ENCODE results near the gene BORCS8.

The BORCS8 gene

DNA sequence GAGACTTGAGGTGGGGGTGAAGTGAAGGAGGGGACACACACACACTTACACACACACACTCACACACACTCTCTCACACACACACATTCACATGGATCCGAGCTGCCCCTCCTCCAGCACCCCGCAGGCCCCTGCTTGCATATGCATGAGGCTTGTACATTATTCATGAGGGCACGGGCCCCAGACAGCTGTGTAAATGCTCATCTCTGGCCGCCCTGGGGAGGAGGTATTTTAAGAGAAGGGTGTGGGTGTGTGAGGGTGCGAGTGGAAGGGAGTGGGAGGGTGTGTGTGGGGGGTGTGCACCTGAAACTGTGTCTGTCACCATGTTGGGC lies 22.2 kb upstream of the BORCS8 start:
- in situ Hi-C loops (cut with MboI; ENCODE audit: low sequenced_read_pairs), result no loop called here

DNA sequence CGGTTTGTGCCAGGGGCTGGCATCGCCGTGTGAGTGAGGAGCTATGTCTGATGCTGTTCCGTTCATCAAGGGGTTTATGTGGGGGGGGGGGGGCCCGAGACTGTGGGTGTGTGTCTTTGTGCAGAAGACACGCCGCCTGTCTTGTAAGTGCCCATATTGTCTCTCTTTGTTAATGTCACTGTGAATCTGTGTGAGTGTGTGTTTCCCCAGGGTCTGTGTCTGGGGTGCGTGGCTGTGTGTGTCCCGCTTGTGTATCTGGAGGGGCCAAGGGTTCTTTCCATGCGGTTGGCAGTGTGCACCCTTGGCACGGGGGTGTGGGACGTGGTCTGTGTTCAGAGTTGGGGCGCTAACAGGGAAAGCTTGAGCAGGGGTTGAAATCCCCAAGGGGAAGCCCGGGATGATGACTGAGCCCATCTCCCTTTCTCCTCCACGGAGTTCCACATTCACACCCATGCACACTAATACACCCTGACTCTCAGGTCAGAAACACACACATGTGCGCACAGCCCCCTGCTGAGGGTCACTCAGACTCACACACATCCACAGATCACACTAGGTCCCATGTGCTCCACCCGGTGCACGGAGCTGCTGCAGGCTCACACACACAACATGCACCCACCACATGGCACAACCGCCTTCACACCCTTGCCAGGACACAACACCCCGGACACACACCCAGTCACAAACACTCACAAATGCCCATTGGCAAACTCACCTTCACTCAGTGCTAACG lies 21.6 kb upstream of the BORCS8 start:
- in situ Hi-C loops (cut with MboI; ENCODE audit: low sequenced_read_pairs), result no loop called here

DNA sequence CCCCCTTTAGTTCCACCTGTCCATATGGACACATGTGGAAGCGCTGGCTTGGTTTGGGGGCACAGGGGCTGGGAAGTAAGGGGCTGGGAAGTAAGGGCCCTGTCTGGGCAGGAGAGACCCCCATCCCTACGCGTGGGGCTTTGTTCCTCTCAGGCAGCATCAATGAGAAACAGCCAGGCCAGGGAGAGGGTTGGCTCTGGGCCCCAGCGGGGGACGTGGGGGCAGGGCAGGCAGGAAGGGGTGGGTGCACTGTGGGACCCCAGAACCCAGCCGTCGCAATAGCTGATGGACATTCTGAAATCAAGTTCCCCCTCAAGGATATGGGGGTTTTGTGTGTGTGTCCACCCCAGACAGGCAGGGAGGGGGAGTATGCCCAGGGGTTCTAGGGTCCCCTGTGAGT lies 21.0 kb upstream of the BORCS8 start:
- in situ Hi-C loops (cut with MboI; ENCODE audit: low sequenced_read_pairs), result no loop called here

DNA sequence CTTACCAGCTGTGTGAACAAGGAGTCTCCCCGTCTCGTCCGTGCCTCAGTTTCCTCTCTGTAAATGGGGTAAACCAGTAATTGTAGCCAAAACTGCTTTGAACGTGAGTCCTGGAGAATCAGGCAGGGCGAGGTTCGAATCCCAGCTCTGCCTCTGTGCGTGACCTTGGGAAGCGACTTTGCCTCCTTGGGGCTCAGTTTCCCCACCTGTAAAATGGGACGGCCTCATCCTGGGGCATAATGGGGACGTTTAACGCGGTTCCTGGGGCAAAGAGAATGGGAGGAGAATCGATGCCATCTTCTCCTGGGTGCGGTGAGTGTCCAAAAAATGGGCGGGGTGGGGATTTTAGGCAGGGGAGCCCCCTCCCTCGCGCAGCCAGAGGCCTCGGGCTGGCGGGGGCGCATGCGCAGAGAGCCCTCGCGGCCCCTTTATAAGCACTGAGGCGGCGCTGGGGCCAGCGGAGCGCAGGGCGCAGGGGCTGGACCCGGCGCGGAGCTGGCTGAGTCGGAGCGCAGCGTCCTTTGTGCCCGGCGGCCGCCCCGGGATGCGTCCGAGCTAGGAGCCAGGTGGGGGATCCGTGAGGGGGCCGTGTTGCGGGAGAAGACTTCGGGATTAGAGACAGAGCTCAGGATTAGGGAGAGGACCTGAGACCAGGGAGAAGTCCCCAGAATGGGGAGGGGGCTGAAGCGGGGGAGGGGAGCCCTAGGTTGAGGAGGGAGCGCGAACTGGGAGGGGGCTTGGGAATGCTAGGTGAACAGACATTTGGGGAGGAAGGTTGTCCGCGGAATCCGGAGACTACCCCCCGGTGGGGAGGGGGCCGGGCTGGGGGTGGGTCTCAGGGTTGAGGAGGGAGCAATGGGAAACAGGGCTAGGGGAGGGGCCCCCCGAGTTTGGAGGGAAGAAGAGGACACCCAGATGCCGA lies 19.8 kb upstream of the BORCS8 start, which contains the start of gene NCAN:
TSS of gene NCAN (plus strand) at position 460 of the 922 bp plus-strand sequence. CDS start 4,996 bp downstream, outside the sequence.
- in situ Hi-C loops (cut with MboI; ENCODE audit: low sequenced_read_pairs), result no loop called here

DNA sequence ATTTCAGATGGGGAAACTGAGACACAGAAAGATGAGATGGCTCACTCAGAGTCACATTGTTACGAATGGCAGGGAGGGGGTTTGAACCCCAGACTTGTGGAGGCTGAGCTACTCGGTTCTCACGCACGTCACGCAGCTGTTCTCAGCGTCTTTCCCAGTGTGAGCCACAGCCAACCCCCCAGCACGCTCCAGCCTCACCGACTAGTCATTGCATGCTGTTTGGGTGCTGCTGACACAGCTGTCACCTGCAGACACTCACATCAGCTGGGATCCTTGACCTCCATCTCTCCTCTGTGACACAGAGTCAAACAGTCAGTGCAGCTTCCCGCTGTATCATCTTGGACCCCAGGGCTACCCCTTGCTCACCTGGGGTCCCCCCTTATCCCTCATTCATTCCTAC lies 17.4 kb upstream of the BORCS8 start:
- in situ Hi-C loops (cut with MboI; ENCODE audit: low sequenced_read_pairs), result no loop called here

DNA sequence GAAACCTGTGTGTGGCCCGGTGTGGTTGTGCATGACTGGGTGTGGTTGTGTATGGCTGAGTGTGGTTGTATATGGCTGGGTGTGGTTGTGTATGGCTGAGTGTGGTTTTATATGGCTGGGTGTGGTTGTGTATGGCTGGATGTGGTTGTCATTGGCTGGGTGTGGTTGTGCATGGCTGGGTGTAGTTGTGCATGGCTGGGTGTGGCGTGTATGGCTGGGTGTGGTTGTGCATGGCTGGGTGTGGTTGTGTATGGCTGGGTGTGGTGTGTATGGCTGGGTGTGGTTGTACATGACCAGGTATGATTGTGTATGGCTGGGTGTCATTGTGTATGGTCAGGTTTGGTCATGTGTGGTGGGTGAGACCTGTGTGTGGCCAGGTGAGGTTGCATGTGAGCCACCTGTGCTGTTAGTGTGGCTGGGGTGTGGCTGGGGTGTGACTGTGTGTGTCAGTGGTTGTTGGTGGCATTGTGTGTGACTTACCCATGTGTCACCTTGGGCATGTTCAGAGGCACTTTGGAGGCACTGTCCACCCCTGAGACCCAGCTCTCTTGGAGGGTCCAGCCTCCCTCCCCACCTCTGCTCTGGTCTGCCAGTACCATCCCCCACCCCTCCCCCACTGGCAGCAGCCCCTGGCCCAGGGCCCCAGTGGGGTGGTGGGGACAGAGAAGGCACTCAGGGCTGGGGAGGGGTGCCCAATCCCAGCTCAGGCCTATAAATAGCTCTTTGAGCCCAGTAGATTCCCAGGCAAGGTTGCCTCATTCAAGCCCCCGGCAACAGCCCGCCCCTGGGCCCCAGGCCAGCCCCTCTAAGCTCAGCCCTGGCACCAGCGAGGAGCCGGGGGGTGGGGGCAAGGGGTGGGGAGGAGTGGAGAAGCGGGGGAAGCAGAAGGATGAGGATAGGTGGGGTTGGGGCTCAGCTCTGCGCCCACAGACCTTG lies 16.0 kb upstream of the BORCS8 start:
- in situ Hi-C loops (cut with MboI; ENCODE audit: low sequenced_read_pairs), result no loop called here

DNA sequence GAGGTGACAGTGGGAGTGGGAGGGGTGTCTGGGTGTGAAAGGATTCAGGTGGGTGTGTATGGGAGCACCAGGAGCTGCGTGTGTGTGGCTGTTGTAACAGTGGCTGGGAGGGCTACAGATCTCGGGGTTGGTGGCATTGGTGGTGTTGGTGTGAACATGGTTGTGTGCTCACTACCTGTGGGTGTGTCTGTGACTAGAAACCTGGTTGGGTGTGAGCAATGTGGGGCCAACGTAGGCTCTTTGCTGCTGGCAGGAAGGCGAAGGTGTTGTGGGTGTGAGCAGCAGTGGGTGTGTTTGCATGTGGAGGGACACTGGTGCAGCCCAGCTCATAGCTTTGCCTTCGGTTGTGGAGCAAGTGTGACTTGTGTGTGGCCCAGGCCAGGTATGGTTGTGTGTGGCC lies 15.0 kb upstream of the BORCS8 start:
- in situ Hi-C loops (cut with MboI; ENCODE audit: low sequenced_read_pairs), result no loop called here

DNA sequence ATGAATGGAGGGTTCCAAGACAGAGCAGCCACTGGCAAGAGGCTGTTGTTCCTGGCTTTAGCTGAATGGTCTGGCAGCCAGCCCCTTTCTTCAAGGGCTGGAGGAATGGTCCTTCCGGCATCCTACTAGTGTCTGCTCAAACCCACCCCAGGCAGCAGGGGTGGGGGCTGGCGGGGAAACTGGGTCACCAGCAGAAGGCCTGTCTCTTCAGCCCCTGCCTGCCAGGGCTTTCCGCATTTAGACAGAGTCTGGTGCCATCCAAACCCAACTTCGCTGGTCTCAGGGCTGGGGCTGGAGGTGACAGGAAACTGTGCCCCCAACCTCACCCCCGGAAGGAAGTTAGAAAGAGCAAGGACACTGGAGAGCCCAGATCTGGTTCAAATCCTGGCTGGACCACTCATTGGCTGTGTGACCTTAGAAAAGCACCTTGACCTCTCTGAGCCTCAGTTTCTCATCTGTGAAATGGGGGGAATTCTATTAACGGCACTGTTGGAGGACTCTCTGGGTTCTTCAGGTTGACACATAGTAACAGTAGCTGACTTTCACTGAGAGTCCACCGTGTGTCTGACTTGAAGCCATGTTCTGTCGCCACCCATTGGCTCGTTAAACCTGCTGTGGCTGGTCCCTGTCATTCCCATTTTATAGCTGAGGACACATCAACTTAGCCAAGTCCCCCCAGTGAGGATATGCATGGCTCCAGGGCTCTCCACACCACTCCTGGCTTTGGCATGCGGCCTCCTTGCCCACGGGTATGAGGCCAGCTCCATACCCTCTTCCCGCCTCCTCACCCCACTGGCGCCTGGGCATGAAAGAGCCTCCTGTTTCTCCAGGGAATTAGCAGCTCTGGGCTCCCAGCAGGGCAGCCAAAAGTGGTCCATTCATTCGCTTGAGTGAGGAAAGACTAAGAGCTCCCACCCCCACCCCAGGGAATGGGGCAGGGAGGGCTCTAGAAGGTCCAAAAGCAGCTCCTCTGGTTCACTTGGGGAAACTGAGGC lies 13.8 kb upstream of the BORCS8 start:
- in situ Hi-C loops (cut with MboI; ENCODE audit: low sequenced_read_pairs), result no loop called here

DNA sequence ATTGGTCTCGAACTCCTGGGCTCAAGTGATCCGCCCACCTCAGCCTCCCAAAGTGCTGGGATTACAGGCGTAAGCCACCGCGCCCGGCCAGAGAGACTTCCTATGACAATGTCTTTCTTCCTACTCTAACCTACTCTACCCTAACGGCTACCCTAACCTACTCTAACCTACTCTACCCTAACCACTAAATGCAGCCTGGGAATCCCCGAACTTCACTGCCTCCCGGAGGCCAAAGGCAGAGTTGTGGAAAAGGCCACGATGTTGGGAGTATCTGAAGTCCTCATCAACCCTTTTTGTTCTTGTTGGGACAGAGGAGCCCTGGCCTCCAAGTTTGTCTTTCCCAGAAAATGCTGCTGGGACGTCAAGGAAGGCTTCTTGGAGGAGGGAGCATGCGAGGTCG lies 12.2 kb upstream of the BORCS8 start:
- in situ Hi-C loops (cut with MboI; ENCODE audit: low sequenced_read_pairs), result no loop called here

DNA sequence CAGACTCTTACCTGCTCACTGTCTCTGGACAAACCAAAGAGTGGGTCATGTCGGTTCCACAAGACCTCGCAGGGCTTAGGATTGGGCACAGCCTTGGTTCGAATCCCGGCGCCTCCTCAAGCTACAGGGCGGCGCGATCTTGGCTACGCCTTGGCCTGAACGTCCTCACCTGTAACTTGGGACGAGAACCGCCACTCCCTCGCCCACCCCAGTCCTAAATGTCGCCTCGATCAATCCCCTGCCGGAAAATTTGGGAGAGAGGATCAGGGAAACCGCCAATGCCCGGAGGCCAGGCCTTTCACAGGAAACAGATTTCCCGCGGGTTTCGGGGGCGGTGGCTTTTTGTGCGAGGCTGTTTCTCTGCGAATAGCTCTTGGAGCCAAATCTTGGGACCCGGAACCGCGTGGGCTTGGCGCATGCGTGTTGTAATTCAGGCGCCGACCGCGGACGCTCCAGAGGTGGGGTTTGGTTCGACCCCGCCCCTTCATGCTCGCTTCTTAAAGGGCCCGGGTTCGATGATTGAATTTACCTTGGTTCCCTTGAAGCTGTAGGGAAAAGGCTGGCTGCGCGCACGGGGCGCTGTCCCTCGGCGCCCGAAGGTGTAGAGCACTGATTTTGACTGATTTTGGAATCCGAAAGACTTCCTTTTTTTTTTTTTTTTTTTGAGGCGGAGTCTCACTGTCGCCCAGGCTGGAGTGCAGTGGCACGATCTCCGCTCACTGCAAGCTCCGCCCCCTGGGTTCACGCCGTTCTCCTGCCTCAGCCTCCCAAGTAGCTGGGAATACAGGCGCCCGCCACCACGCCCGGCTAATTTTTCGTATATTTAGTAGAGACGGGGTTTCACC lies 11.3 kb upstream of the BORCS8 start, which contains the start of gene NR2C2AP:
TSS of gene NR2C2AP (minus strand) at position 403 of the 845 bp plus-strand sequence. CDS start at position 49, 354 bp downstream.
- in situ Hi-C loops (cut with MboI; ENCODE audit: low sequenced_read_pairs), result no loop called here

DNA sequence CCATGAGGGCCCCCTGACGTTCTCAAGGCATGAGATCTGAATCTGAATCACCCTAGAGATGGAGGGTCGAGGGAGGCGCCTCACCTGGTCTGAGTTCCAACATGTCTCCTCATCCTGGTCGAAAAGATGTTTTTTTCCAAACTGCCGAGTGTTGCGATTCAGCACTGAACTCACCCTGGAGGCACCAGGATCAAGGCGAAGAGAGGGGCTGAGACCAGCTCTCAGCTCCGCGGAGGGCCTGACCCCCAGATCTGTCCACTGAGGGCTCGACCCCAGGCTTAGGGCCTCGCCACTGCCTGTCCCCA lies 10.7 kb upstream of the BORCS8 start:
- in situ Hi-C loops (cut with MboI; ENCODE audit: low sequenced_read_pairs), result no loop called here

DNA sequence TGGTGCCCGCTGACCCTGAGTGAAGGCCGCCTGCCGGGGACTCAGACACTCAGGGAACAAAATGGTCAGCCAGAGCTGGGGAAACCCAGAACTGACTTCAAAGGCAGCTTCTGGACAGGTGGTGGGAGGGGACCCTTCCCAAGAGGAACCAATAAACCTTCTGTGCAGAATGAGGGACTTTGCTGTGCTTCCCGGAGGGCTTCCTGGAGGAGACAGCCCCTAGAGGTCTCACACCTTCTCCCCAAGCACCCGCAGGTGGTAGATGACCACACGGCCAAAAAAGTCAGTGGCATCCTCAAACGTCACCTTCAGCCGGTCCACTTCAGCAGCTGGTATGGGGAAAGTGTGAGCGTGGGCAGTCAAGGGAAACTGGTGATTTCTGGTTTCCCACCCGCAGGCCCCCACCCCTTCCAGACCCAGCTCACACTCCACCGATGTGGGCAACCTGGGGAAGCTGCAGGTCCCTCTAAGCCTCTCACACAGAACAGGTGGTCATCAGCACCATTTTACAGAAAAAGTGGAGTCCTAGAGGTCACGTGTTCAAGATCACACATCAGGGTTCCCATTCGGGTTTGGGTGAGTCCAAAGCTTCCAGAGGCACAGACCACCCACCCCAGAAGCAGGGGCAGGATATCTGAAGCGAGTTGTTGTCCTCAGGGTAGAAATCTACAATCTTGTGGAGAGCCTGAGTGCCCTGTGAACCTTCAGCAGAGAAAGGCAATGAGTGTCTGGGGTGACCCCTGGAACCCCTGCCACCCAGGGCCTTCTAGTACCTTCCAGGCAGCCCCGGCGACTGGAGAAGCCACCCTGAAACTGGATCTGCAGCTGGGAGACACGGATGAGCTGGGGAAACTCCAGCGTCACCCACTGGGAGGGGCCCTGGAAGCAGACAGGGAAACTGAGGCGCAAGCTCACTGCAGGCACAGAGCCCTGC lies 10.0 kb upstream of the BORCS8 start:
- in situ Hi-C loops (cut with MboI; ENCODE audit: low sequenced_read_pairs), result no loop called here

DNA sequence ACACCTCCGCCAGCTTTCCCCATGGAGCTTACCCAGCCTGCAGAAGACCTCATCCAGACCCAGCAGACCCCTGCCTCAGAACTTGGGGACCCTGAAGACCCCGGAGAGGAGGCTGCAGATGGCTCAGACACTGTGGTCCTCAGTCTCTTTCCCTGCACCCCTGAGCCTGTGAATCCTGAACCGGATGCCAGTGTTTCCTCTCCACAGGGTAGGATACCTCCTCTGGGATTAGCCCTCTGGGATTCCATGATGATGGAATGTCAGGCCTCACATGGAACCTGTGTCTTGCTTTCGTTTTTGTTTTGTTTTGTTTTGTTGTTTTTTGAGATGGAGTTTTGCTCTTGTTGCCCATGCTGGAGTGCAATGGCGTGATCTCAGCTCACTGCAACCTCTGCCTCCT lies 2.0 kb upstream of the BORCS8 start:
- in situ Hi-C loops (cut with MboI; ENCODE audit: low sequenced_read_pairs), result no loop called here

DNA sequence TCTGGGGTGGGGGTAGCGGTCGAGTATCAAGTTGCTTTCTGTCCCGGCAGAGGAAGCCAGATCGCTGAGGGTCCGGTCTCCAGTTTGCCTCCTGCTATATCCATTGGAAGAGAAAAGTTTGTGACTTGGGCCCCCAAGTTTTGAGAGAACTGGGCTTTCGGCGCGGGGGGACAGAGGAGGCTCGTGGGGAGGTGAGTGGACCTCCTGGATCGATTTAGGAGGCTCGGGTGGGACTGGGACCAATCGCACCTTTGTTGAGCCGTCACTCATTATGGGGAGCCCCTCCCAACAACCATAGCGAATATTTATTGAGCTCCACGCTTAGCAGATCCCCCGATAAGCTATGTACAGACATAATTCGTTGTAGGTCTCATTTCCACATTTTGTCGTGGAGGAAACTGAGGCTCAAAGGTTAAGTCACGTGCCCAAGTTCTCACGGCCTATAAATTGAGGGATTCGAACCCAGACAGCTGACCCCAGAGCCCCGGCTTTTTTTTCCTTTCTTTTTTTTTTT lies 1.0 kb upstream of the BORCS8 start:
- in situ Hi-C loops (cut with MboI; ENCODE audit: low sequenced_read_pairs), result no loop called here

DNA sequence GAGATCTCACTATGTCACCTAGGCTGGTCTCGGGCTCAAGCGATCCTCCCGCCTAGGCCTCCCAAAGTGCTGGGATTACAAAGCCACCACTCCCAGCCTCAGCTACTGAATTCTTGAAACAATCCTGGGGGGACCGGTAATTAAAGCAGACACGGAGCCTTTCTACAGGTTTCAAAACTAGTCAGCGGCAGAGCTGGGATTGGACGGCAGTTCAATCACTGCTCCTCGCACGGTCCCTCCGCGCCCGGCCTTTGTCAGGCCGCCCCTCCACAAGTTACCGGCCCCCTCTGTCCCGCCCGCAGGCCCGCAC lies 229 bp downstream of the BORCS8 start:
- in situ Hi-C loops (cut with MboI; ENCODE audit: low sequenced_read_pairs), result no loop called here

DNA sequence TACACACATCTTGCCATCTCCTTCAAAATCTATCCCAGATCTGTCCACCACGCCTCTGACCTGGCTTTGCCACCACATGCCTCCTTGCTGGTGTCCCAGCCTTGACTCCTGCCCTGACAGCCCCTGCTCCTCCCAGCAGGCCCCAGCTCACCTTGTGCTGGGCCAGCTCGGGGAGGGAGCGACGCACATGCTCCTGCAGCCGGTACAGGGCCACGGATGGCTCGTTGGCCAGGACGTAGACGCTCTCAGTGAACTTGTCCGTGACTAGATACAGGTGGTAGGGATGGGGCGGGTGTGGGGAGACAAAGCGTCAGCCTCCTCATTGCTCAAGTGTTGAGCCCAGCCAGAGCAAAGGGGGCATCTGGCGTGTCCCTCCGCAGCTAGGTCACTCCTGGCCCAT lies 5.2 kb downstream of the BORCS8 start:
- in situ Hi-C loops (cut with MboI; ENCODE audit: low sequenced_read_pairs), result no loop called here

DNA sequence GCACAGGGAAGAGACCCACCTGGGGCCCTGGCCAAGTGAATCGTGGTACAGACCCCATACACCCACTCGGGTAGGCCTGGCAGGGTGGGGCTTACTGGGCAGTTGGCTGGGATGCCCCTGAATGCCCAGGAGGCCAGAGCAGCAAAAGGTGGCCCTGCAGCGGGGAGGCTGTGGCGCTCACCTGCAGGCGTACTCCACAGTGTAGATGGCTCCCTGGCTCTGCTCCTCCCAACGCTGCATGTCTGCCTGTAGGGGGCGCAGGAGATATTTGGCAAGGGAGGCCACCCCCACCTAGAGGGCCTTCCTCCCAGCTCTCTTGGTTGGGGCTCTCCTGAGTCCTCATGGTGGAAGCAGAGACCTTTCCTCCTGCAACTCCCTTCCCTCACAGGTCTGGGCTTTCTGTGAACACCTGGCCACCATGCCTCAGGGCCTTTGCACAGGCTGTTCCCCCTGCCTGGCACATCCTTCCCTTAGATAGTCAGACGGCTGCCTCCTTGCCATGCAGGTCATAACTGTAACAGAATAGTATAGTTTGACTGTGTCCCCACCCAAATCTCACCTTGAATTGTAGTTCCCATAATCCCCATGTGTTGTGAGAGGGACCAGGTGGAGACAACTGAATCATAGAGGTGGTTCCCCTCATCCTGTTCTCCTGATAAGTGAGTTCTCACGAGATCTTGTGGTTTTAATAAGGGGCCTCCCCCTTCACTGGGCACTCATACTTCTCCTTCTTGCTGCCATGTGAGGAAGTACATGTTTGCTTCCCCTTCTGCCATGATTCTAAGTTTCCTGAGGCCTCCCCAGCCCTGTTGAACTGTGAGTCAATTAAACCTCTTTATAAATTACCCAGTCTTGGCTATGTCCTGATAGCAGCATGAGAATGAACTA lies 5.9 kb downstream of the BORCS8 start:
- in situ Hi-C loops (cut with MboI; ENCODE audit: low sequenced_read_pairs), result no loop called here
